ENCODE measurements around the gene EBPL. TPM values are rescaled to one million over a fixed set of nuclear protein-coding genes. Genes with fewer than 3 reads are reported as not detected.
"Not testable (repeated sequence)": the region's sequence is repeated elsewhere in the genome, so short reads cannot be mapped to it uniquely, and the experiment has no call there.

The EBPL gene
- total and polyA plus RNA-seq, 2 of the 4 experiments (the other 2 are of a cell fraction), result 57.9 to 65.3 TPM

DNA sequence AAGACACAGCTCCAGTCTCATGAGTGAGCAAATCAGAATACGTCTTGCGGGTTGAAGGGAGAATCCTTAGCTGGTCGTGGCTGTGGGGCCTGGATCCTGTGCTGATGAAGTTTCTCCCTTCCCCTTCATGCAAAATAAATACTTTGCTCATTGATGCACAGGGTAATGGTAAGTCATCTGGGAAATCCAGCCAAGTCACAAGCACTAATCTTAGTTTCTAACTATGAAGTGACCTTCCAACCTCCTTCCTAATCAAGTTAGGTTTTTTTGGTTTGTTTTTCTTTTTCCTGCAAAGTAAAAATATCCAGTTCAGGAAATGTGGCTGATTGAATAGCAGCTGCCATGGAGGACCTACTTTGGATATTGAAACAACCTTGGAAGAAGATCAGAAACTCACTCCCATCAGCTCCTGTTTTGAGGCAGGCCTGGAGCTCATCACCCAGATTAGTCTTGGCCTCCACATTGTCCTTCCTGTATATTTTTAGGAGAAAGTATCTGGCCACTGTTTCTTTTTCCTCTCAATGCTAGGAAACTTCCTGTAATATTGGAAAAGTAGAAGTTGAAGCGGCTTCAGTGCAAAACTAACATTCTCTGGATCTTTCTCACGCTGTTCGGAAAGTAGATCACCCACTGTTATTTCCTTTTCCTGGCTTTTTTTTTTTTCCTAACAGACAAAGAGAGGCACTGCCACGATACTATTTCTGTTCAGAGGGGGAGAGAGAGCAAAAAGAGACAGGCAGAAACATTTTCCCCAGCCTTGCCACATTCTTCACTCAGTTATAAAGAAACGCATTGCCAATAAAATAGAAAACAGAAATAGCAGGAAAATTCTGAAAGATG lies 75.2 kb downstream of the EBPL start:
- Histone ChIP-seq H3K4me1 (ENCODE audit: control insufficient read depth, insufficient read depth, low read length) (peaks cover 9% of the 10 kb centered on the region; the same call in 1 of the 2 replicates), H3K4ac (ENCODE audit: low read depth, low read length) (no peak overlapping the region), H2BK5ac (ENCODE audit: low read depth, low read length, poor library complexity, severe bottlenecking) (no peak overlapping the region), H3K9me1 (ENCODE audit: insufficient read depth, low read length) (peaks cover 4% of the 10 kb centered on the region; the same call in 1 of the 2 replicates), H3K56ac (ENCODE audit: extremely low read depth, insufficient read depth, low read length) (no peak overlapping the region), H2AK5ac (ENCODE audit: low read depth, low read length) (0 out of 2 replicates have a peak overlapping the region, but pooled peaks have one; percentile 20), H3K36me3 (ENCODE audit: control insufficient read depth, insufficient read depth, low read length) (no peaks in the 10 kb centered on the region), H2BK20ac (ENCODE audit: low read depth, low read length) (no peak overlapping the region), H3K27ac (ENCODE audit: insufficient read depth, low read length) (peak overlapping the region; percentile 24; the same call in 1 of the 2 replicates), H3K9me3 (ENCODE audit: control insufficient read depth, insufficient read depth, low read length) (no peaks in the 10 kb centered on the region), H3K9ac (ENCODE audit: low read depth, low read length) (no peak overlapping the region), H3K4me3 (ENCODE audit: insufficient read depth, low read depth, low read length) (no peak overlapping the region), H4K5ac (ENCODE audit: low read depth, low read length) (peak overlapping the region; percentile 49), H2AK9ac (replicated peaks; ENCODE audit: low read depth, low read length, poor library complexity) (no peak overlapping the region), H2BK120ac (ENCODE audit: low read depth, low read length) (0 out of 2 replicates have a peak overlapping the region, but pooled peaks have one; percentile 16), H3K79me1 (ENCODE audit: low read depth in 1 of 2, low read length in 2 of 2) (no peaks in the 10 kb centered on the region), H4K8ac (ENCODE audit: low read depth in 2 of 2, low read length in 2 of 2) (peak overlapping the region; percentile 25 to 37; a peak in 2 of 4 replicates), H4K91ac (ENCODE audit: insufficient read depth, low read depth, low read length) (no peak overlapping the region), H3K18ac (ENCODE audit: low read depth, low read length) (peak overlapping the region; percentile 24; the same call in 1 of the 2 replicates), H3K27me3 (ENCODE audit: control insufficient read depth, insufficient read depth, low read length) (no peaks in the 10 kb centered on the region), H3K23ac (ENCODE audit: low read depth, low read length) (no peak overlapping the region; the same call in 1 of the 2 replicates), H3K4me2 (ENCODE audit: low read depth, low read length) (no peak overlapping the region; the same call in 1 of the 2 replicates), H2BK15ac (ENCODE audit: low read depth, low read length) (no peak overlapping the region), H3K14ac (replicated peaks; ENCODE audit: low read depth, low read length) (peak overlapping the region; percentile 55; the same call in 1 of the 2 replicates), H2AFZ (replicated peaks; ENCODE audit: low read length, poor library complexity) (no peak overlapping the region), H4K20me1 (ENCODE audit: insufficient read depth, low read length) (no peaks in the 10 kb centered on the region)
- TF ChIP-seq RAD21 (IDR thresholded peaks at IDR 0.05; ENCODE audit: low read length), result no peak
- no peak for TF ChIP-seq SMC3 (IDR thresholded peaks at IDR 0.05; ENCODE audit: low read depth, low read length)
- POLR2A ChIA-PET (ENCODE audit: unreplicated experiment), result interaction anchor here (0.6 kb wide), 2 partner anchors 13 to 30 kb away, joined by 3 to 11 read pairs; no protein-coding TSS in a partner anchor
- BruUV-seq (replicated peaks), result no TSS peak
- in situ Hi-C loops (cut with MboI; ENCODE audit: low sequenced_read_pairs), result no loop called here
- WGBS, 2 experiments (ENCODE audit: extremely low coverage in 2 of 2, insufficient read length in 1 of 2), result no CpG with 5 or more reads among the region's 8 CpGs
- CTCF ChIA-PET, result interaction anchor here (0.6 to 0.9 kb wide), 2 partner anchors 9 to 16 kb away, joined by 3 to 5 read pairs; no protein-coding TSS in a partner anchor
- dilution Hi-C loops (cut with HindIII; ENCODE audit: low sequenced_read_pairs, unreplicated experiment), result no loop called here
- DNase-seq (no peak), ATAC-seq (ENCODE audit: low read depth) (peak; percentile 51)
- intact Hi-C loops (cut with micrococcal nuclease), result no loop called here

DNA sequence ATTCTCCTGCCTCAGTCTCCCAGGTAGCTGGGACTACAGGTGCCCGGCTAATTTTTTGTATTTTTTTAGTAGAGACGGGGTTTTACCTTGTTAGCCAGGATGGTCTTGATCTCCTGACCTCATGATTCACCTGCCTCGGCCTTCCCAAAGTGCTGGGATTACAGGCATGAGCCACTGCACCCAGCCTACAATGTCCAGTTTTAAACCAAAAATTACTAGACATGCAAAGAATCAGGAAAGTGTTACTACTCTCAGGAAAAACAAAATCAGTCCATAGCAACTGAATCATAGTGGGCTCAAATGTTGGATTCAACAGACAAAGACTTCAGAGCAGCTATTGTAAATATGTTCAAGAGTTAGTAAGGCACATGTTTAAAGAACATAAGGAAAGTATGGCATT lies 79.2 kb downstream of the EBPL start:
- H4K8ac ChIP-seq (ENCODE audit: low read depth in 2 of 2, low read length in 2 of 2); H2BK5ac ChIP-seq (ENCODE audit: low read depth, low read length, poor library complexity, severe bottlenecking); H2BK20ac ChIP-seq (ENCODE audit: low read depth, low read length); H2AFZ ChIP-seq (replicated peaks; ENCODE audit: low read length, poor library complexity); H4K91ac ChIP-seq (ENCODE audit: insufficient read depth, low read depth, low read length); H3K4me3 ChIP-seq (ENCODE audit: insufficient read depth, low read depth, low read length); H4K20me1 ChIP-seq (ENCODE audit: insufficient read depth, low read length); H3K9ac ChIP-seq (ENCODE audit: low read depth, low read length); H3K14ac ChIP-seq (replicated peaks; ENCODE audit: low read depth, low read length); in situ Hi-C loops (cut with MboI; ENCODE audit: low sequenced_read_pairs); H3K27me3 ChIP-seq (ENCODE audit: control insufficient read depth, insufficient read depth, low read length); H3K9me3 ChIP-seq (ENCODE audit: control insufficient read depth, insufficient read depth, low read length); intact Hi-C loops (cut with micrococcal nuclease); dilution Hi-C loops (cut with HindIII; ENCODE audit: low sequenced_read_pairs, unreplicated experiment); H2AK9ac ChIP-seq (replicated peaks; ENCODE audit: low read depth, low read length, poor library complexity); H3K23ac ChIP-seq (ENCODE audit: low read depth, low read length); POLR2A ChIA-PET (ENCODE audit: unreplicated experiment); H2BK120ac ChIP-seq (ENCODE audit: low read depth, low read length); H3K4me2 ChIP-seq (ENCODE audit: low read depth, low read length); BruUV-seq (replicated peaks); ATAC-seq (ENCODE audit: low read depth); H3K79me1 ChIP-seq (ENCODE audit: low read depth in 1 of 2, low read length in 2 of 2); H2AK5ac ChIP-seq (ENCODE audit: low read depth, low read length); H3K18ac ChIP-seq (ENCODE audit: low read depth, low read length); CTCF ChIA-PET; H2BK15ac ChIP-seq (ENCODE audit: low read depth, low read length); H3K9me1 ChIP-seq (ENCODE audit: insufficient read depth, low read length); DNase-seq; H3K4ac ChIP-seq (ENCODE audit: low read depth, low read length); H3K27ac ChIP-seq (ENCODE audit: insufficient read depth, low read length); H4K5ac ChIP-seq (ENCODE audit: low read depth, low read length); H3K36me3 ChIP-seq (ENCODE audit: control insufficient read depth, insufficient read depth, low read length); H3K4me1 ChIP-seq (ENCODE audit: control insufficient read depth, insufficient read depth, low read length); H3K56ac ChIP-seq (ENCODE audit: extremely low read depth, insufficient read depth, low read length): not testable (repeated sequence)
- WGBS, 2 experiments (ENCODE audit: extremely low coverage in 2 of 2, insufficient read length in 1 of 2), result no CpG with 5 or more reads among the region's 3 CpGs
